Activated CD4-positive, alpha-beta T cell treated with anti-CD3 and anti-CD28 coated beads, Interleukin-2, amount 10 ng/mL, durations not matched to agents 24 days and 14 days (primary cell): ENCODE results near the gene FSD1. TPM values are rescaled to one million over a fixed set of nuclear protein-coding genes. Genes with fewer than 3 reads are reported as not detected.
"Not testable (repeated sequence)": the region's sequence is repeated elsewhere in the genome, so short reads cannot be mapped to it uniquely, and the experiment has no call there.

Experiments
- DNase-seq: peaks from one replicate; pipeline ENCODE4 v3.0.0; 2022
- H3K27ac Mint-ChIP-seq: one replicate; pipeline ENCODE4 v1.8.0; 2022; ENCODE audit warnings: mild to moderate bottlenecking, mixed read lengths
- H3K27me3 Mint-ChIP-seq: one replicate; pipeline ENCODE4 v1.8.0; 2022; ENCODE audit warnings: mixed read lengths
- H3K36me3 Mint-ChIP-seq: one replicate; pipeline ENCODE4 v1.8.0; 2022; ENCODE audit warnings: low read depth, mild to moderate bottlenecking, mixed read lengths
- H3K4me1 Mint-ChIP-seq: one replicate; pipeline ENCODE4 v1.8.0; 2021; ENCODE audit warnings: mixed read lengths
- H3K4me3 Mint-ChIP-seq: one replicate; pipeline ENCODE4 v1.8.0; 2022; ENCODE audit warnings: mild to moderate bottlenecking, moderate library complexity, mixed read lengths
- H3K9me3 Mint-ChIP-seq: one replicate; pipeline ENCODE4 v1.8.0; 2021; ENCODE audit warnings: mixed read lengths
- intact Hi-C: fragments of 100-400 bp; cut with micrococcal nuclease; formaldehyde crosslinking; loops from one replicate; pipeline ENCODE4 v1.15.1; 2023
- total RNA-seq: library from RNA; stranded (reverse); gene quantifications from 2 replicates; pipeline ENCODE4 v1.2.3, GENCODE V29; 2022

FSD1 gene
- 44.2 and 44.3 TPM in 2 replicates for total RNA-seq

- Mint-ChIP-seq H3K27me3 (no peaks in the 10 kb centered on the region), H3K4me3 (peak within 1 kb of the TSS; percentile 78), H3K27ac (peak within 1 kb of the TSS; percentile 76), H3K9me3 (no peaks in the 10 kb centered on the region), H3K36me3 (peaks cover 6% of the 10 kb centered on the region), H3K4me1 (peaks cover 28% of the 10 kb centered on the region)
- DNase-seq = peak; percentile 95
- intact Hi-C loops = loop anchor here (1.0 to 2.0 kb wide), 2 partner anchors 22 to 39 kb away; partner anchors contain the start of gene MPND
Observed at GRCh38 chr19:4304538-4305256, at the start of gene FSD1. TSS of gene FSD1 (plus strand) at chr19:4304598. CDS start at chr19:4304747, 149 bp downstream.

DNA sequence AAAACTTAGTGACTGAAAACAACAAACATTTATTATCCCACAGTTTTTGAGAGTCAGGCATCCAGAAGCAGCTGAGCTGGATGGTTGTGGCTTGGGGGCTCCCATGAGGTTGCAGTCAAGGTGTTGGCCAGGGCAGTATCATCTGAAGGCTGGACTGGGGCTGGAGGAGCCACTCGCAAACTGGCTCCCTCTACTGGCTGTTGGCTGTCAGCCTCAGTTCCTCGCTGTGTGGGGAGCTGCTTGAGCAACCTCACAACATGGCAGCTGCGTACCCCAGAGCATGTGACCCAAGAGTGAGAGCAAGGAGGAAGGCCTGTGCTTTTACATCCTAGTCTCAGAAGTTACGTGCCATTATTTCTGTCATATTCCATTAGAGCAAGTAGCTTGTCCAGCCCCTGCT lies 47.8 kb upstream of the FSD1 start:
- peaks cover 5% of the 10 kb centered on the region for H3K9me3 Mint-ChIP-seq
- intact Hi-C loops = no loop called here
- H3K27ac Mint-ChIP-seq = no peak overlapping the region
- no peaks in the 10 kb centered on the region for H3K27me3 Mint-ChIP-seq
- H3K4me1 Mint-ChIP-seq = no peaks in the 10 kb centered on the region
- H3K36me3 Mint-ChIP-seq = peaks cover 71% of the 10 kb centered on the region
- H3K4me3 Mint-ChIP-seq = no peak overlapping the region
- no peak for DNase-seq

DNA sequence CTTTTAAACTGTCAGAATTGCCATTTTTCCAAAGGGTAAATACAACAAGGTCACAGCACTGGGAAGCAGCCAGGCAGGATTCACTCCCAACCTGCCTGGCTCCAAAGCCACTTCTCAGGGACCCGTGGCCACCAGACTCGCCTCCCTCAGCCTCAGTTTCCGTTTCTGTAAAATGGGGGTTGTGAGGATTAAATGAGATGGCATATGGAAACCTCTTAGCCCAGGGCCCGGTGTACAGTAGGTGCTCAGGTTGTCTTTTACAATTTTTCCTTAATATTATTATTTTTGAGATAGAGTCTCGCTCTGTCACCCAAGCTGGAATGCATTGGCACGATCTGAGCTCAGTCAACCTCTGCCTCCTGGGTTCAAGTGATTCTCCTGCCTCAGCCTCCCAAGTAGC lies 47.4 kb upstream of the FSD1 start:
- no peaks in the 10 kb centered on the region for H3K4me1 Mint-ChIP-seq
- peaks cover 67% of the 10 kb centered on the region for H3K36me3 Mint-ChIP-seq
- peaks cover 5% of the 10 kb centered on the region for H3K9me3 Mint-ChIP-seq
- no peaks in the 10 kb centered on the region for H3K27me3 Mint-ChIP-seq
- H3K4me3 Mint-ChIP-seq = no peak overlapping the region
- H3K27ac Mint-ChIP-seq = no peak overlapping the region
- intact Hi-C loops = no loop called here
- no peak for DNase-seq

GRCh38 chr19:4258181-4258580 lies 46.2 kb upstream of the FSD1 start:
- H3K27me3 Mint-ChIP-seq = no peaks in the 10 kb centered on the region
- peaks cover 5% of the 10 kb centered on the region for H3K9me3 Mint-ChIP-seq
- no peak overlapping the region for H3K27ac Mint-ChIP-seq
- no peak for DNase-seq
- intact Hi-C loops = no loop called here
- H3K4me3 Mint-ChIP-seq = no peak overlapping the region
- H3K4me1 Mint-ChIP-seq = no peaks in the 10 kb centered on the region
- peaks cover 60% of the 10 kb centered on the region for H3K36me3 Mint-ChIP-seq

GRCh38 chr19:4260613-4261191 lies 43.7 kb upstream of the FSD1 start:
- Mint-ChIP-seq H3K9me3 (no peaks in the 10 kb centered on the region), H3K36me3 (peaks cover 45% of the 10 kb centered on the region), H3K4me1 (peaks cover 8% of the 10 kb centered on the region), H3K4me3 (no peak overlapping the region), H3K27me3 (no peaks in the 10 kb centered on the region), H3K27ac (no peak overlapping the region)
- intact Hi-C loops = no loop called here
- DNase-seq = no peak

GRCh38 chr19:4264812-4265211 lies 39.6 kb upstream of the FSD1 start:
- DNase-seq = no peak
- no peaks in the 10 kb centered on the region for H3K9me3 Mint-ChIP-seq
- peaks cover 51% of the 10 kb centered on the region for H3K36me3 Mint-ChIP-seq
- peak overlapping the region; percentile 52 for H3K4me3 Mint-ChIP-seq
- H3K4me1 Mint-ChIP-seq = peaks cover 13% of the 10 kb centered on the region
- intact Hi-C loops = no loop called here
- H3K27ac Mint-ChIP-seq = peak overlapping the region; percentile 5
- H3K27me3 Mint-ChIP-seq = no peaks in the 10 kb centered on the region

- DNase-seq = no peak
Observed at GRCh38 chr19:4266253-4267000, 38.0 kb upstream of the FSD1 start.

GRCh38 chr19:4267101-4267900 lies 37.1 kb upstream of the FSD1 start:
- Mint-ChIP-seq H3K4me1 (peaks cover 13% of the 10 kb centered on the region), H3K27me3 (no peaks in the 10 kb centered on the region), H3K36me3 (peaks cover 51% of the 10 kb centered on the region), H3K9me3 (no peaks in the 10 kb centered on the region), H3K27ac (peak overlapping the region; percentile 4), H3K4me3 (no peak overlapping the region)
- intact Hi-C loops = loop anchor here (1.0 kb wide), 2 partner anchors 85 to 133 kb away; partner anchors contain the start of gene SH3GL1
- peak; percentile 87 for DNase-seq

More at GRCh38 chr19:4266253-4267000, 38.0 kb upstream of the FSD1 start:
- no peaks in the 10 kb centered on the region for H3K27me3 Mint-ChIP-seq
- H3K27ac Mint-ChIP-seq = no peak overlapping the region
- intact Hi-C loops = no loop called here
- H3K4me1 Mint-ChIP-seq = peaks cover 13% of the 10 kb centered on the region
- no peaks in the 10 kb centered on the region for H3K9me3 Mint-ChIP-seq
- H3K4me3 Mint-ChIP-seq = no peak overlapping the region
- H3K36me3 Mint-ChIP-seq = peaks cover 47% of the 10 kb centered on the region

GRCh38 chr19:4267901-4268815 lies 36.2 kb upstream of the FSD1 start:
- DNase-seq = no peak
- H3K36me3 Mint-ChIP-seq = peaks cover 51% of the 10 kb centered on the region

GRCh38 chr19:4268816-4269430 lies 35.5 kb upstream of the FSD1 start:
- Mint-ChIP-seq H3K9me3 (no peaks in the 10 kb centered on the region), H3K27me3 (no peaks in the 10 kb centered on the region), H3K36me3 (peaks cover 47% of the 10 kb centered on the region), H3K4me1 (peaks cover 11% of the 10 kb centered on the region), H3K4me3 (no peak overlapping the region), H3K27ac (no peak overlapping the region)
- no peak for DNase-seq
- intact Hi-C loops = no loop called here

More at GRCh38 chr19:4267901-4268815, 36.2 kb upstream of the FSD1 start:
- intact Hi-C loops = loop anchor here (1.0 kb wide), 2 partner anchors 84 to 132 kb away; partner anchors contain the start of gene SH3GL1
- Mint-ChIP-seq H3K27me3 (no peaks in the 10 kb centered on the region), H3K27ac (no peak overlapping the region), H3K4me1 (peaks cover 13% of the 10 kb centered on the region), H3K9me3 (no peaks in the 10 kb centered on the region), H3K4me3 (no peak overlapping the region)

DNA sequence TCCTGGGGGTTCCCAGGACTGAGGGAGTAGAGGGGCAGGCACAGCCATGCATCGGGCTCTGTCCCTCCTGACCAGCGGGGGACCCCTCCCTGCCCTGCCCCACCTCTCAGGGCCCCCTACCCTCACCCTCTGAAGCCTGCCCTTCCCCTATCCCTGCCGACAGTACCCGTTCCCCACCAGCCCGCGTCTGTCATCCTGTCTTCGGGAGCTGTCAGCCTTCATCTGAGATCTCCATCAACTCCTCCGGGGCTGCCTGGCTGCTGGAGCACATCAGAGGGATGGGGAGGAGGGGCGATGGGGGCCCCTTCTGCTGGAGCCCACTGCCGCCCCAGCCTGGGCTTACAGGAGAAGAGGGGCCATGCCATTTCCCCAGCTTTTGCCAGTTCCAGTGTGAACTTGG lies 31.5 kb upstream of the FSD1 start:
- intact Hi-C loops = no loop called here
- no peaks in the 10 kb centered on the region for H3K4me1 Mint-ChIP-seq
- peaks cover 23% of the 10 kb centered on the region for H3K36me3 Mint-ChIP-seq
- H3K4me3 Mint-ChIP-seq = no peak overlapping the region
- no peak overlapping the region for H3K27ac Mint-ChIP-seq
- H3K27me3 Mint-ChIP-seq = peaks cover 5% of the 10 kb centered on the region
- no peak for DNase-seq
- H3K9me3 Mint-ChIP-seq = no peaks in the 10 kb centered on the region

- H3K9me3 Mint-ChIP-seq, H3K4me1 Mint-ChIP-seq, intact Hi-C loops, H3K27ac Mint-ChIP-seq, DNase-seq, H3K4me3 Mint-ChIP-seq: not testable (repeated sequence)
- H3K36me3 Mint-ChIP-seq = peaks cover 15% of the 10 kb centered on the region
- peaks cover 13% of the 10 kb centered on the region for H3K27me3 Mint-ChIP-seq
Observed at GRCh38 chr19:4274321-4274686, 30.1 kb upstream of the FSD1 start.
